DMS79 (cell line): ENCODE results near the gene CLDN3.
"Not testable (repeated sequence)": the region's sequence is repeated elsewhere in the genome, so short reads cannot be mapped to it uniquely, and the experiment has no call there.

Source experiments
- DNase-seq: peaks from one replicate; lab custom pipeline; 2025; lab: John Stamatoyannopoulos, UW

The CLDN3 gene

GRCh38 chr7:73736885-73737284 is 33.2 kb downstream of the CLDN3 start:
- no peak for DNase-seq

- DNase-seq, result no peak
These were observed 34.6 kb downstream of the CLDN3 start for GRCh38 chr7:73735528-73735905.

- peak; percentile 39 for DNase-seq
These were observed 35.2 kb downstream of the CLDN3 start for GRCh38 chr7:73734619-73735527.

GRCh38 chr7:73732397-73732796 is 37.7 kb downstream of the CLDN3 start:
- DNase-seq, result no peak

- no peak for DNase-seq
These were observed 39.6 kb downstream of the CLDN3 start for GRCh38 chr7:73730485-73730884.

- DNase-seq, result no peak
These were observed 41.5 kb downstream of the CLDN3 start for GRCh38 chr7:73728551-73728950.

- DNase-seq, result no peak
These were observed 42.1 kb downstream of the CLDN3 start for GRCh38 chr7:73727952-73728351.

- no peak for DNase-seq
These were observed 44.0 kb downstream of the CLDN3 start for GRCh38 chr7:73726083-73726466.

- no peak for DNase-seq
These were observed 46.3 kb downstream of the CLDN3 start for GRCh38 chr7:73723813-73724212.

- no peak for DNase-seq
These were observed 47.3 kb downstream of the CLDN3 start for GRCh38 chr7:73722785-73723184.

- DNase-seq, result not testable (repeated sequence)
These were observed 47.9 kb downstream of the CLDN3 start for GRCh38 chr7:73722182-73722581.

GRCh38 chr7:73721377-73721817 is 48.7 kb downstream of the CLDN3 start:
- DNase-seq, result peak; percentile 90

GRCh38 chr7:73720443-73720842 is 49.6 kb downstream of the CLDN3 start:
- not testable (repeated sequence) for DNase-seq

- no peak for DNase-seq
These were observed 50.3 kb downstream of the CLDN3 start for GRCh38 chr7:73719806-73720169.
